ENCODE measurements around the gene NQO1.

GRCh38 chr16:69672315-69672997 is 53.9 kb downstream of the NQO1 start:
- TF ChIP-seq SIN3A (conservative IDR thresholded peaks at IDR 0.05 in 1 of 2, IDR thresholded peaks at IDR 0.05 in 1 of 2; ENCODE audit: low read depth in 1 of 2, low read length in 2 of 2) (no peak), RFX5 (IDR thresholded peaks at IDR 0.05; ENCODE audit: borderline replicate concordance, low read depth, low read length) (no peak), FOSL1 (IDR thresholded peaks at IDR 0.05; ENCODE audit: insufficient read depth, low read depth, low read length) (no peak), ATF2 (IDR thresholded peaks at IDR 0.05; ENCODE audit: low read length) (no peak), SP1 (IDR thresholded peaks at IDR 0.05; ENCODE audit: low read depth, low read length) (no peak)

Data from H1 (cell line).